GM21723 (cell line): ENCODE results near the gene MARF1.
"Not testable (repeated sequence)": the region's sequence is repeated elsewhere in the genome, so short reads cannot be mapped to it uniquely, and the experiment has no call there.

Source experiments
- ATAC-seq: cut with Tn5 transposase; IDR thresholded peaks from one replicate; pipeline ENCODE4 v1.9.1; 2021; ENCODE audit warnings: mild to moderate bottlenecking, moderate library complexity; ENCODE audit not compliant: unreplicated experiment

MARF1 gene

DNA sequence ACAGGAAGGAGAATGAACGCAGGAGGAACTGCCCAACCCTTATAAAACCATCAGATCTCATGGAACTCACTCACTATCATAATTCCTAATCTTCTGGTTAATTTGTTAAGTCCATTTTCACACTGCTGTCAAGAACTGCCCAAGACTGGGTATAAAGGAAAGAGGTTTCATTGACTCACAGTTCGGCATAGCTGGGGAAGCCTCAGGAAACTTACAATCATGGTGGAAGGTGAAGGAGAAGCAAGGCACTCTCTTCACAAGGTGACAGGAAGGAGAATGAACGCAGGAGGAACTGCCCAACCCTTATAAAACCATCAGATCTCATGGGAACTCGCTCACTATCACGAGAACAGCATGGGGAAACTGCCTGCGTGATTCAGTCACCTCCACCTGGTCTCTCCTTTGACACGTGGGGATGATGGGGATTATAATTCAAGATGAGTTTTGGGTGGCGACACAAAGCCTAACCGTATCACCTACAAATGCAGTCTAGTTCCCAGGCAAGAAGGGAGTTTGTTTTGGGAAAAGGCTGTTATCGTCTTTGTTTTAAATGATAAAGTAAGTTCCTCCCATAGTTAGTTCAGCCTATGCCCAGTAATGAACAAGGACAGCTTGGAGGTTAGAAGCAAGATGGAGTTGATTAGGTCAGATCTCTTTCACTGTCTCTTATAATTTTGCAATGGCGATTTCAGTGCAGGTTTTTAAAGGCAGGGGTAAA is 68.9 kb downstream of the MARF1 start:
- not testable (repeated sequence) for ATAC-seq

GRCh38 chr16:15573274-15573895 is 69.6 kb downstream of the MARF1 start:
- no peak for ATAC-seq

GRCh38 chr16:15572329-15573001 is 70.5 kb downstream of the MARF1 start:
- ATAC-seq = no peak

- ATAC-seq = no peak
Observed at GRCh38 chr16:15571557-15571956, 71.4 kb downstream of the MARF1 start.

- not testable (repeated sequence) for ATAC-seq
Observed at GRCh38 chr16:15570666-15571065, 72.3 kb downstream of the MARF1 start.

- no peak for ATAC-seq
Observed at GRCh38 chr16:15567823-15568222, 75.1 kb downstream of the MARF1 start.

DNA sequence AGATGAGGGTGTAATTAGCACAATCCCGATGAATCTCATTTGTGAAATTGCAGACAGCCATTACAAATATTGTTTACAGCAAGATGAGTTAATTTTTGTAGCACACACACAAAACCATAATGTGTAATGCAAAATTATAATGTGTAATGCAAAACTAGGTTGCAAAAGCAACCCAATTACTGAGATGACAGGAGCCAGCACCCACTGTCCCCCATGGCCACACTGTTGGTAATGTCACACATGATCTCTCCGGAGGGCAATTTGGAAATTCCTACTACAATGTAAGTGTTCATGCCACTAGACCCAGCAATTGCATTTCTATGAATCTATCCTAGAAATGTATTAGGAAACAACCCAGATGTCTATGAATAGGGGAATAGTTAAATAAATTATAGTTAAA is 76.9 kb downstream of the MARF1 start:
- no peak for ATAC-seq

DNA sequence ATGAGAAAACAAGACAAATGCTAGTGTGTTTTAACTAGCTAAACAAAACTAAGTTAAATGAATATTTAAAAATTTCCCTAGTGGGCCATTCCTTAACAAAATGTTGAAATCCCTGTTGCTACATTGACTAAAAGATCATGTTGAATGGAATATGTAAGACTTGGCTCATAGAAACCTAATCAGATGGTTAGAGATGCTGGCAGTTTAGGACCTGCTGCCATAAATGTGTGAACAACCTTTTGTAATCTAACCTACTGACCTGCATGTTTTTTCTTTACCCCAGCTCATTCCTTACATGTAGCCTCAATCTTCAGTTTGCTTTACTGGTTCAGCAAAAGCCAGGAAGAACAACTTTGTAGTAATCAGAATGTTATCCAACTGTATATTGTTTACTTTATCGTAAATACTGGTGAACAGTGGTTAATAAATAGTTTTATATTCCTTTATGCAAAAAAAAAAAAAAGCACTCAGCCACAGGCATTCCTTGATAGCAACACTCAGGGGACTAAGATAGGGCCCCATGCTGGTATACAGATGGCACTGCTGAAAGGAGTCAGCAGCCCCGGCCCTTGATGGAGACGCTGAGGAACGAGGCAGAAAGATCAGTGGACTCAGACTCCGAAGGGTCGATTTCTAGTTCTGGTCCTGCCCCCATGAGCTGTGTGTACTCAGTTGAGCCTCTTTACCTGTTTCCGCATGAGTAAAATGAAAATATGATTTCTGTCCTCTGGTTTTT is 78.2 kb downstream of the MARF1 start:
- ATAC-seq = no peak

DNA sequence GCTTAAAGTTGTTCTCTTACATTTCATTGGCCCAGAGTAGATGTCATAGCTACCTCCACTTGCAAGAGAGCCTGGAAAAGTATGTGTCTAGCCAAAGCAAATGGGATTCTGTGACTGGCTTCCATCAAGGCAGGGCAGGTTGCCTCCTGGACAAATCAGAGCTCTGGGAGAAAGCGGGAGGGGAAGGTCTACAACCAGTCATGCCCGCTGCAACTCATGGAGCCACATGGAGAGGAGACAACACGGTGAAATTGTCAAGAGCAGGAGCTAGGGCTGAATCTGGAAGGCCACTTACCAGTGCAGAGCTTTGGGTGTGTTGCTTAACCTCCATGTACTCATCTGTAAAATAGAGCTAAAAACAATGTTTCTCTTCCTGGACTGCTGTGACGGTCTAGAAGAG is 83.8 kb downstream of the MARF1 start:
- no peak for ATAC-seq

DNA sequence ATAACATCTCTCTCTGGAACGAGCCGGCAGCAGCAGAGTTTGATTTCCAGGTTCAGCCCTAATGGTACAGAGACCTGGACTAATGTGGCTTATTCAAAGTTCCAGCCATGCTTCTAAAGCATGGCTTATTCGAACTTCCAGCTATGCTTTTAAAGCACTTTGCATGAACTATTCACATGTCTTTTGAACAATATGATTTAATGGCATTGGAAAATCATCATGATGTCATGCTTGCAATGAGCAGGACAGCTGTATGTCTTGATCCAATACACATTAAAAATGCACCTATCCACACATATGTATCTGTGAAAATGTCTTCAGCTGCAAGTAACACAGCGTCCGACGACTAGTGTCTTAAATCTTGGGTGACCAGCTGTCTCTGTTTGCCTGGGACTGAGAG is 85.7 kb downstream of the MARF1 start:
- ATAC-seq = no peak

- no peak for ATAC-seq
Observed at GRCh38 chr16:15556130-15556529, 86.8 kb downstream of the MARF1 start.

DNA sequence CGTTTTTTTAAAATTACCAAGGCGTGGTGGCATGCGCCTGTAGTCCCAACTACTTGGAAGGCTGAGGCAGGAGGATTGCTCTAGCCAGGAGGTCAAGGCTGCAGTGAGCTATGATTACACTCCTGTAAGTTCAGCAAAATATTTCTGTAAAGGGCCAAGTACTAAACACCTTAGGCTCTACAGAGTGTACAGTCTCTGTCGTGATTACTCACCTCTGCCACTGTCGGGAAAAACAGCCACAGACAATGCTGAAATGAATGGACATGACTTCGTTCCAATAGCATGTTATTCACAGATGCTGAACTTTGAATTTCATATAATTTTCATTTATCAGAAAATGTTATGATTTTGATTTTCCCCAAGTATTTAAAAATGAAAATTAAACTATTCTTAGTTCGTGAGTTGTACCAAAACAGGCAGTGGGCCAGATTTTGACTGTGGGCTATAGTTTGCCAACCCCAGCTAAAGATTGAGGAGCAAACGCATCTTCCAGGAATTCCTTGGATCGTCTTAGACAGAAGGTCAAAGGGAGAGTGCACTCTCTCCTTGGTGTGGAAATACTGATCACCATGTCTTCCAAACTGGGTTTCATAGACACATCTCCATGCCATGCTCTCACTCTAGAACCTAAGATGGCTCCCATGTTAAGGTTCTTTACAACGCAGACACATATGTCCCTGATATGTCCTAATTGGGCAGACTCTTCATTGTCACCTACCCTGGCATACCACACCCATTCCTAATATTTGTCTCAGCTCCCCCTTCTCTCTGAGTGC is 89.5 kb downstream of the MARF1 start:
- no peak for ATAC-seq

GRCh38 chr16:15552507-15552906 is 90.4 kb downstream of the MARF1 start:
- no peak for ATAC-seq

- ATAC-seq = no peak
Observed at GRCh38 chr16:15548482-15548891, 94.5 kb downstream of the MARF1 start.

DNA sequence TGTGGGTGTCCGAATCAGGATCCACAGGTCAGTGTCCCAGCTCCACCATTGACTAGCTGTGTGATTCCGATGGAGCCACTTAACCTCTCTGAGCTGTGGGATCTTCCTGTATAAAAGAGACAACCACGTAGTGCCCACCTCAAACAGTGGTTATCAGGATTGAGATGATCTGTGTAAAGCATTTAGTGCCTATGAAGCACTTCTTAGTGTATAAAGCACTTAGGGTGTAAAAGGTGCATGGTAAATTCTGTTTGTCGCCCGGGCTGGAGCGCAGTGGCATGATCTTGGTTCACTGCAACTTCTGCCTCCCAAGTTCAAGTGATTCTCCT is 95.2 kb downstream of the MARF1 start:
- ATAC-seq = no peak

DNA sequence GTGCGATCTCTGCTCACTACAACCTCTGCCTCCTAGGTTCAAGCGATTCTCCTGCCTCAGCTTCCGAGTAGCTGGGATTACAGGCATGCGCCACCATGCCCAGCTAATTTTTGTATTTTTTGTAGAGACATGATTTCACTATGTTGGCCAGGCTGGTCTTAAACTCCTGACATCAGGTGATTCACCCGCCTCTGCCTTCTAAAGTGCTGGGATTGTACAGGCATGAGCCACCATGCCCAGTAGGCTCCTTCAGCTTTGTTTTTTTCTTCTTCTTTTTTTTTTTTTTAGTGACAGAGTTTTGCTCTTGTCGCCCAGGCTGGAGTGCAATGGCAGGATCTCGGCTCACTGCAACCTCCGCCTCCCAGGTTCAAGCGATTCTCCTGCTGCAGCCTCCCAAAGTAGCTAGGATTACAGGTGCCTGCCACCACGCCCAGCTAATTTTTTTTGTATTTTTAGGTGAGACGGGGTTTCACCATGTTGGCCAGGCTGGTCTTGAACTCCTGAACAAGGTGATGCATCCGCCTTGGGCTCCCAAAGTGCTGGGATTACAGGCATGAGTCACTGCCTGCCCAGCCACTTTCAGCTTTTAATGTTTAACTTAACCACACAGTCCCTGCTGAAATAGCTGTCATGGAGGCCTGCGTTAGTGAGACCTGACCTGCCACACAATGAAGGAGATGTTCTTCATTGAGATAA is 95.7 kb downstream of the MARF1 start:
- ATAC-seq = not testable (repeated sequence)

DNA sequence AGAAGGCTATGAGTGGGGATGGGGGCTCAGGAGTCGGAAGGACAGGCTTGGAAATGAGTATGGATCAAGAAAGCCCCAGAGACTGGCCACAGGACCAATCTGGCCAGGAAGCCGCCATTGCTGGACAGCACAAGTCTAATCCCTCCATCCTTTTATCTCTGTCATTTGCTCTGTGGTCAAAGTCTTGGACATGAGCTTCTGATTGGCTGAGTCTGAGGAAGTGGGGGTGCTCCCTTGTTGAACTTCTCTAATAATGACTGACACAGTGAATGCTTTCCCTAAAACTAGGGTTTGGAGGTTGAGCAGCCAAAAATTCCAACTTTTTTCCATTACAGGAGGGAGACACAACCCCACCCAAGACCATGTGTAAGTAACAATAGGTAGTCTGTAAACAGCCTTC is 97.4 kb downstream of the MARF1 start:
- ATAC-seq = no peak

DNA sequence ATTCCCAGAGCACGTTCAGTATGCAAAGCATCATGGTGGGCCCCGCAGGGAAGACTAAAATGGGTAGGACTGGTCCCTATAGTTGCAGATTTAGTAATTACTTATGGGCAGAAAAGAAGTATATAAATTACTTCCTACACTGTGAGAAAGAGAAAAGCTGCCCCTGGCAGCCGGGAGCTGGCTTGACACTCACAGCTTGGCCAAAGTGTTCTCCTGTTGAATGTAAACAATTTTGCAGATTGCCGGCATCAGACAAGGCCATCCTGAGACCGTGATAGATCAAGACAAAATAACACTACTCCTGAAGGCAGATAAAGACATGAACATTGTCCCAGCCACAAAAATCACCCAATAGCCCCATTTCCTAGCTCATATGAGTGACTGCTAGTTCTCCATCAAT is 98.5 kb downstream of the MARF1 start:
- no peak for ATAC-seq
